GM12878 (cell line): ENCODE results near the gene IMMT. TPM values are rescaled to one million over a fixed set of nuclear protein-coding genes. Genes with fewer than 3 reads are reported as not detected.

ENCODE experiments used
- ATF2 ChIP-seq: IDR thresholded peaks from 2 replicates; pipeline ENCODE4 v1.6.1; 2012; ENCODE audit warnings: low read length, inconsistent platforms
- BHLHE40 ChIP-seq, 2 experiments: fragments of 450-650 bp in 1 of 2; IDR thresholded peaks; 2 replicates each; pipeline ENCODE4 v1.6.1; 2011 to 2017; ENCODE audit warnings: low read depth in 2 of 2, borderline replicate concordance in 1 of 2, improper control_type of control experiment in 1 of 2, low read length in 1 of 2, mild to moderate bottlenecking in 1 of 2
- CBFB ChIP-seq: IDR thresholded peaks from 2 replicates; pipeline ENCODE4 v1.6.1; 2016; ENCODE audit warnings: antibody characterized with exemption, low read depth
- EED ChIP-seq: sonication (generic); IDR thresholded peaks from 2 replicates; pipeline ENCODE4 v1.6.1; 2016; ENCODE audit warnings: antibody characterized with exemption, low read depth
- GATAD2B ChIP-seq: fragments of 450-650 bp; conservative IDR thresholded peaks from 2 replicates; pipeline ENCODE4 v1.6.1; 2017; ENCODE audit warnings: low read depth, mild to moderate bottlenecking, moderate library complexity
- MLLT1 ChIP-seq: fragments of 450-650 bp; IDR thresholded peaks from 2 replicates; pipeline ENCODE4 v1.6.1; 2016; ENCODE audit warnings: mild to moderate bottlenecking
- MTA2 ChIP-seq: fragments of 450-650 bp; IDR thresholded peaks from 2 replicates; pipeline ENCODE4 v1.6.1; 2016; ENCODE audit warnings: low read depth, mild to moderate bottlenecking, moderate library complexity
- NR2C1 ChIP-seq: fragments of 450-650 bp; IDR thresholded peaks from 2 replicates; pipeline ENCODE4 v1.6.1; 2017; ENCODE audit warnings: antibody characterized with exemption, mild to moderate bottlenecking, moderate library complexity
- STAT3 ChIP-seq: IDR thresholded peaks from 2 replicates; pipeline ENCODE4 v1.6.1; 2011; ENCODE audit warnings: low read depth, low read length, improper control_type of control experiment
- YY1 ChIP-seq: IDR thresholded peaks from 2 replicates; pipeline ENCODE4 v1.6.1; 2011; ENCODE audit warnings: low read depth, mild to moderate bottlenecking, low read length
- ZNF217 ChIP-seq: fragments of 450-650 bp; IDR thresholded peaks from 2 replicates; pipeline ENCODE4 v1.6.1; 2017; ENCODE audit warnings: antibody characterized with exemption, mild to moderate bottlenecking
- ZNF384 ChIP-seq: IDR thresholded peaks from 2 replicates; pipeline ENCODE4 v1.6.1; 2012; ENCODE audit warnings: low read depth, mild to moderate bottlenecking, low read length, improper control_type of control experiment, borderline replicate concordance
- polyA plus RNA-seq, 11 experiments: library from polyadenylated mRNA; depleted of rRNA in 4 of 11; unstranded in 6 of 11; stranded (reverse) in 5 of 11; fragments of >200 nt; fragmentation: Nextera tagmentation in 4 of 11; fragmentation: Illumina TruSeq in 1 of 11; extraction: Ambion mirVana in 4 of 11; extraction: Trizol in 1 of 11; gene quantifications; 1 replicate in 1 of 11; 2 replicates in 10 of 11; pipeline versions ENCODE4 v1.2.1 to v1.2.3, GENCODE V29; 2011 to 2016; ENCODE audit warnings: inconsistent platforms in 2 of 11, missing spikeins in 2 of 11, low read depth in 1 of 11
- total RNA-seq, 4 experiments: library from RNA; depleted of rRNA in 3 of 4; stranded (reverse); fragments of >200 nt in 3 of 4; fragmentation: Illumina TruSeq in 1 of 4; extraction: Trizol in 1 of 4; gene quantifications; 2 replicates each; pipeline versions ENCODE4 v1.2.1 to v1.2.3, GENCODE V29; 2013 to 2021

IMMT gene
- total and polyA plus RNA-seq, 10 of the 15 experiments (the other 5 are each of a cell fraction or from before 2014, with no cell fraction given) = 78.4 to 149 (median 98.7) TPM

- TF ChIP-seq BHLHE40 (IDR thresholded peaks at IDR 0.05; ENCODE audit: borderline replicate concordance in 1 of 2, low read depth in 2 of 2, low read length in 1 of 2) = no peak
- no peak for TF ChIP-seq MTA2
- 0 out of 2 replicates have a peak, but pooled peaks have one; percentile 10 for TF ChIP-seq CBFB
- no peak for TF ChIP-seq ATF2
- TF ChIP-seq NR2C1 = peak; percentile 82
- TF ChIP-seq ZNF384 = no peak
- no peak for TF ChIP-seq GATAD2B
- TF ChIP-seq MLLT1 = no peak
- no peak for TF ChIP-seq ZNF217
- TF ChIP-seq EED = no peak
- TF ChIP-seq STAT3 = no peak
- 0 out of 2 replicates have a peak, but pooled peaks have one; percentile 49 for TF ChIP-seq YY1
Measured at GRCh38 chr2:86194751-86195054, 559 bp downstream of the IMMT start (continued).
